ENCODE data around the gene ZG16B. TPM values are rescaled to one million over a fixed set of nuclear protein-coding genes. Genes with fewer than 3 reads are reported as not detected.

Gene ZG16B
- total RNA-seq, 1 experiment from 2014 or later = 8.6 TPM

DNA sequence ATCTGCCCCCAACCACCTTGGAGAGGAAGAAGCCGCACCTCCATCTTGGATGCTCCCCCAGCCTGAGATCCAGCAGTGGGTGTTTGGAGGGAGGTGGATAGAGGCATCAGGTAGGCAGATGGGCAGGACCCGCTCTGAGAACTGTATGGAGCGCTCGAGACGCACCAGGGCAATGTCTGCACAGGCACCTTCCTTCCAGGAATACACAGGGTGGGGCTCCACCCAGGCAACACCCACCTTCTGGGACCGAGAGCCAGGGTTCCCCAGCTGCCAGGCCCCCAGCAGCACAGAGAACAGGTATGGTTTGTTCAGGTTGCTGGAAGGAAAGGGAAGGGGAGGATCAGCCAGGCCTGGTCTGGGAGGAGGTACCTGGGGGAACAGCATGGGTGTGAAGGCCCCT, 25.4 kb downstream of the ZG16B start:
- H3K4me3 ChIP-seq (ENCODE audit: low read length) = no peak overlapping the region
- H2AFZ ChIP-seq (ENCODE audit: low read length) = no peak overlapping the region
- H3K9me3 ChIP-seq (ENCODE audit: low read length) = no peaks in the 10 kb centered on the region
- ATAC-seq = no peak
- peaks cover 24% of the 10 kb centered on the region for H3K4me1 ChIP-seq (ENCODE audit: insufficient read depth, low read length)
- H3K27me3 ChIP-seq (ENCODE audit: low read length) = no peaks in the 10 kb centered on the region
- no peaks in the 10 kb centered on the region for H3K9me2 ChIP-seq (replicated peaks; ENCODE audit: low read length)
- CTCF ChIA-PET = no interaction called here
- H3K79me2 ChIP-seq (ENCODE audit: low read length) = peaks cover 6% of the 10 kb centered on the region; the same call in 1 of the 2 replicates
- no peak for TF ChIP-seq EZH2 (IDR thresholded peaks at IDR 0.05; ENCODE audit: low read length, unreplicated experiment)
- TF ChIP-seq EZH2phosphoT487 (IDR thresholded peaks at IDR 0.05; ENCODE audit: borderline replicate concordance, low read length) = no peak
- TF ChIP-seq, protein P1, sequence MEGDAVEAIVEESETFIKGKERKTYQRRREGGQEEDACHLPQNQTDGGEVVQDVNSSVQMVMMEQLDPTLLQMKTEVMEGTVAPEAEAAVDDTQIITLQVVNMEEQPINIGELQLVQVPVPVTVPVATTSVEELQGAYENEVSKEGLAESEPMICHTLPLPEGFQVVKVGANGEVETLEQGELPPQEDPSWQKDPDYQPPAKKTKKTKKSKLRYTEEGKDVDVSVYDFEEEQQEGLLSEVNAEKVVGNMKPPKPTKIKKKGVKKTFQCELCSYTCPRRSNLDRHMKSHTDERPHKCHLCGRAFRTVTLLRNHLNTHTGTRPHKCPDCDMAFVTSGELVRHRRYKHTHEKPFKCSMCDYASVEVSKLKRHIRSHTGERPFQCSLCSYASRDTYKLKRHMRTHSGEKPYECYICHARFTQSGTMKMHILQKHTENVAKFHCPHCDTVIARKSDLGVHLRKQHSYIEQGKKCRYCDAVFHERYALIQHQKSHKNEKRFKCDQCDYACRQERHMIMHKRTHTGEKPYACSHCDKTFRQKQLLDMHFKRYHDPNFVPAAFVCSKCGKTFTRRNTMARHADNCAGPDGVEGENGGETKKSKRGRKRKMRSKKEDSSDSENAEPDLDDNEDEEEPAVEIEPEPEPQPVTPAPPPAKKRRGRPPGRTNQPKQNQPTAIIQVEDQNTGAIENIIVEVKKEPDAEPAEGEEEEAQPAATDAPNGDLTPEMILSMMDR (conservative IDR thresholded peaks at IDR 0.05; ENCODE audit: low read depth, low read length) = no peak
- 0 out of 2 replicates have a peak, but pooled peaks cover 3% of the 10 kb centered on the region for H3K36me3 ChIP-seq (ENCODE audit: low read depth, low read length)
- no TSS peak for BruUV-seq (replicated peaks)
- POLR2A ChIA-PET (ENCODE audit: unreplicated experiment) = no interaction called here
- no peaks in the 10 kb centered on the region for H3F3A ChIP-seq (ENCODE audit: low read length, unreplicated experiment)
- H3K9ac ChIP-seq (ENCODE audit: low read length) = no peak overlapping the region
- no peak overlapping the region for H3K27ac ChIP-seq (ENCODE audit: low read length)
- no peak overlapping the region for H3K4me2 ChIP-seq (ENCODE audit: low read length)
- intact Hi-C loops (cut with micrococcal nuclease) = no loop called here
- no peaks in the 10 kb centered on the region for H4K20me1 ChIP-seq (ENCODE audit: low read length)
- DNase-seq = no peak

DNA sequence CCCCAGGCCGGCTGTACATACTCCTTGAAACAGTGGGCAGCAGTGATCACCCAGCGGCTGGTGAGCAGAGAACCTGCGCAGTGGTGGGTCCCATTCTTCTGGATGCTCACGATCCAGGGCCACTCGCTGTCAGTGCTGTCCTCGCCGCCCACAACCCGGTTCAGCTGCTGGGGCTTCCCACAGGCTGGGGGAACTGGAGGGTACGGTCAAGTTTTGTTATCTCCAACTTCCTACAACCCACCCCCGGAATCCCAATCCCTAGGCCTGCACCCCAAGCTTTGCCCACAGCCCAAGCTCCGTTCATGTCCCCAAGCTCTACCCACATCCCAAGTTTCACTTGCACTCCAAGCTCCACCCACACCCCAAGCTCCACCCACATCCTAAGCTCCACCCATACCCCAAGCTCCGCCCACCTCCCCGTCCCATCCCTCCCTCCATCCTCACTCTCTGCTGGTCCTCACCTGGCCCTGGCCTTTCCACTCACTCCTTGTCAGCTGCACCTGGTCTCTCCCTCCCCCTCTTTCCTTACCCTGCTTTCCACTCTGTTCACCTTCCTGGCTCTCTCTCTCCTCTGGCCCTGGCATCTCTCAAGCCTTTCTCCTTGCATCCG, 26.1 kb downstream of the ZG16B start:
- H3K9ac ChIP-seq (ENCODE audit: low read length) = no peak overlapping the region
- no TSS peak for BruUV-seq (replicated peaks)
- peak overlapping the region; percentile 73; the same call in 1 of the 2 replicates for H3K4me3 ChIP-seq (ENCODE audit: low read length)
- H3K79me2 ChIP-seq (ENCODE audit: low read length) = peaks cover 6% of the 10 kb centered on the region; the same call in 1 of the 2 replicates
- 0 out of 2 replicates have a peak, but pooled peaks cover 3% of the 10 kb centered on the region for H3K36me3 ChIP-seq (ENCODE audit: low read depth, low read length)
- DNase-seq (peak; percentile 47), ATAC-seq (no peak)
- H4K20me1 ChIP-seq (ENCODE audit: low read length) = no peaks in the 10 kb centered on the region
- no peaks in the 10 kb centered on the region for H3F3A ChIP-seq (ENCODE audit: low read length, unreplicated experiment)
- H2AFZ ChIP-seq (ENCODE audit: low read length) = no peak overlapping the region
- no peaks in the 10 kb centered on the region for H3K9me3 ChIP-seq (ENCODE audit: low read length)
- intact Hi-C loops (cut with micrococcal nuclease) = no loop called here
- TF ChIP-seq, protein P1 (conservative IDR thresholded peaks at IDR 0.05; ENCODE audit: low read depth, low read length) = no peak
- TF ChIP-seq EZH2 (IDR thresholded peaks at IDR 0.05; ENCODE audit: low read length, unreplicated experiment) (no peak), EZH2phosphoT487 (IDR thresholded peaks at IDR 0.05; ENCODE audit: borderline replicate concordance, low read length) (no peak)
- H3K4me1 ChIP-seq (ENCODE audit: insufficient read depth, low read length) = peaks cover 27% of the 10 kb centered on the region
- ChIA-PET POLR2A (ENCODE audit: unreplicated experiment) (no interaction called here), CTCF (interaction anchor here (0.9 kb wide), 1 partner anchor 26 kb away, joined by 3 read pairs; no protein-coding TSS in a partner anchor)
- no peaks in the 10 kb centered on the region for H3K9me2 ChIP-seq (replicated peaks; ENCODE audit: low read length)
- H3K27me3 ChIP-seq (ENCODE audit: low read length) = no peaks in the 10 kb centered on the region
- H3K27ac ChIP-seq (ENCODE audit: low read length) = peak overlapping the region; percentile 96; the same call in 1 of the 2 replicates
- H3K4me2 ChIP-seq (ENCODE audit: low read length) = peak overlapping the region; percentile 92; the same call in 1 of the 2 replicates

Measured in PC-3 (cell line).